Iris pigment epithelial cell (primary cell): ENCODE results near the gene LMO7.

ENCODE experiments used
- DNase-seq: peaks from one replicate; pipeline ENCODE4 v3.0.0-alpha.2; 2011; ENCODE audit warnings: low read depth

LMO7 gene

DNA sequence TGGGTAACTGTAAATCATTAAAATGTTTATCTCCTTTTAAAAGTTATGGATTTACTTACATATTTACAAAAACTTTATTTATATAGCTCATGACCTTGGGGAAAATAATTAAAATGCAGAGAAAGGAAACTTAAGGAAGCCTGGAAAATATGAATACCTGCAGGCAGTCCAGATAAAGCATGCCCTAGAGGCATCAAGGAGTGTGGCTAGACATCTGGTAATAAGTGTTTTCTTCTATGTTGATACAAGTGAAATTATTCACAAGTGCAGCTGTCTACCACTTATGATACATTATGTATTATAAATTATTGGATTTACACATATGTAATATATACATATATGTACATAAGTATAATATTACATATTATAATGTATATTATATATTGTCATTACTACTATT, 207.9 kb downstream of the LMO7 start:
- no peak for DNase-seq

DNA sequence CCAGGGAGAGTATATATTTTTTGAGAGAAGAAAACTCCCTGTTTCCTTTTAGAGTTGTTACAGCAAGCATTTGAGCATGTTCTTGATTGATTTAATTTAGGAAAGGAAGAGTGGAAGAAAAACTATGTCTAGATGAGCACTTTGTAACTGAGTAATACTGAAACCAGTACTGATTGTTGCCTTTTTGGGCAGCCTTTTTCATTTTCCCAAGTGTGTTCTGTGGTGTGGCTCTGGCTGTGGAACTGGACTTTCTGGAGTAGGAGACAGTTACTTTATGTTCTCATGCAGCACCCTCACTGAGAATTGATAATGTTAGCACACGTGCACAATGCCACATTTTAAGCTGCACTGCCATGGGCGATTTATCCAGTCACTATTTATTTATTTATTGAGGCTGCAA, 211.5 kb downstream of the LMO7 start:
- DNase-seq, result no peak

GRCh38 chr13:75850916-75851315, 214.8 kb downstream of the LMO7 start:
- no peak for DNase-seq

GRCh38 chr13:75855216-75855615, 219.1 kb downstream of the LMO7 start:
- no peak for DNase-seq

- DNase-seq, result no peak
These were observed 219.7 kb downstream of the LMO7 start for GRCh38 chr13:75855847-75856246.

GRCh38 chr13:75857291-75857690, 221.2 kb downstream of the LMO7 start:
- no peak for DNase-seq

DNA sequence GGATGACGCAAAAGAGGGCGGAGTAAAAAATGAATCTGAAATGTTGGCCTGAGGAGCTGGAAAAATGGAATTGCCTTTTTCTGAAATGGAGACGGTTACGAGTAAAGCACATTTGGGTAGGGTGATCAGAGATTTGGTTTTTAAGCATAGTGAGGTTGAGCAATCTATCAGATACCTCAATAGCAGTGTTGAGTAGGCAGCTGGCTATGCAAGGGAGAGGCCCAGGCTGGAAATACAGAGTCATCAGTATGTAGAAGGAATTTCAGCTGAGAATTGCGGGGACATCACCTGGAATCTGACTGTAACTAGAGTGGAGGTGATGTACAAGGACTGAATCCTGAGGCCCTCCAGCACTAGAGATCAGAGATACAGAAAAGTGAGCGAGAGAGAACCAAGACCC, 224.8 kb downstream of the LMO7 start:
- DNase-seq, result peak; percentile 62

DNA sequence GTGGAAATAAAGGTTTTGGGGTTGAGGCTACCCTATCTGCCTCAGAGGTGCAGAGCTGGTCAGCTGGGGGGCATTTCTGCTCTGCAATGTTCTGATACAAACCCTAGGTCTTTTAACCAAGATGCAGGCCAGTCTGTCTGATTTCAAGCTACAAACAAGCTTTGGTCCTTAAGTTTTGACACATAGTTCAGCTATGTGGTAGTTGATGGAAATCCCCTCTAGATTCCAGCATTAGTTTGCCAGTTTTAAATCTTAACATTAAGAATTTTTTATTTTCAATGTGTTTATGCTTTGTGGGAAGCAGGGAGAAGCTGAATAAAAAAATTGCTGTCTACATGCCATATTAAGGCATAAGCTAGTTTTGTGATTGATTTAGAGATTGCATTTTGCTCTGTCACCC, 225.7 kb downstream of the LMO7 start:
- DNase-seq, result peak; percentile 69

GRCh38 chr13:75864718-75865117, 228.6 kb downstream of the LMO7 start:
- peak; percentile 98 for DNase-seq

GRCh38 chr13:75867379-75868117, 231.4 kb downstream of the LMO7 start:
- DNase-seq, result no peak

GRCh38 chr13:75869981-75870380, 233.9 kb downstream of the LMO7 start:
- no peak for DNase-seq

DNA sequence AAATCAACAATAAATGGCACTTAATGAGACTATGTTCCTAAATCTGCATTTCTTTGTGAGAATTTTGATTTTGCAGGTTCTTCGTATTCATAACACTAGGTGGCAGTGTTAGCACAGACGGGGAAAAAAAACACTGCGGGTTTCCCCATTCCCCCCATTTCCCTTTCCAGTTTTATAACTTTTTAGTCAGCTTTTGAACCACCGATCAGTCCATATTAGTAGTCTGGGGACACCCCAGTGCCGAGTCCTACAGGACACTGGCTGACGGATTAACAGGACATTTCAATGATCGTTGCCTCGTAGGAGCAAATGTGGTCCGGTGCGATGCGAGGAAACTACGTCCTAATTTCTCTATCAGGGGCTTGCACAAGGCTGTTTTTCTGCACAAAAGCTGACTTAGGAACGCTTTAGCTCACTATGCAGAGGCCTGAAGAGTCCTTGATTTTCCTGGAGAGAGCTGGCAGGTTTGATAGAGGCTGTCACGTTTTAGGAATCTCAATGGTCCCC, 234.3 kb downstream of the LMO7 start:
- DNase-seq, result peak; percentile 31

- DNase-seq, result no peak
These were observed 234.9 kb downstream of the LMO7 start for GRCh38 chr13:75871059-75871458.

DNA sequence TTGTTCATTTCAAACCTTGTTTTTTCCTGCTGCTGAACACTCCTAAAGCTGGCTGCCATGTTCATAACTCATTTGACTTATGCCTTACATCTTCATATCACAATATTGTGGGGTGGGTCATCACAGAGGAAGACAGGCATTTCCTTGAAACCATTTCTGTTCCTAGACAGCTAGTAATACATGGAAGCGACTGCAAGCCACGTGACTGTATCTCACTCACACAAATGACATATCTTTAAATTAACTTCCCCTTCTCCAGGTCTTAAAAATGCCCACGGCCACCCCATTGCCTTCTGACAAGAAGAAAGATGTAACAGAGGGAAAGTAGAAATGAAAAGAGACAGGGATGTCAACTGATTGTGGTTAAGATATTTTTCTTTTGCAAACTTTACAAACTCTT, 236.8 kb downstream of the LMO7 start:
- no peak for DNase-seq

DNA sequence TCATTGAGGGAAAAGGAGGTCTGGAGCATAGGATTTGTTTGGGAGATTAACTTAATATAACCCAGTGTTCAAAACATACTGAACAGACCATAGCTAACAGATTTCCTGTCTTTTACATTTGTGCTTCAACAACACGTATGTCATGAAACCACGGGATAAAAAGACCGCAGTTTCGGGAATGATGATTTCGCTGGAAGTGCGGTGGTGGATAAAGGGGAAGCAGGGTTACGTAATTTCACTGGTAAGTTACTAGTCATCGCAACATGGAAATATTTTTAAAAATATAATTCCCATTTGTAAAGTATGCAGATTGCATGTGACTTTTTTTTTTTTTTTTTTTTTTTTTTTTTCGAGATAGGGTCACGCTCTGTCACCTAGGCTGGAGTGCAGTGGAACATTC, 237.4 kb downstream of the LMO7 start:
- DNase-seq, result no peak

- no peak for DNase-seq
These were observed 239.3 kb downstream of the LMO7 start for GRCh38 chr13:75875450-75875849.

DNA sequence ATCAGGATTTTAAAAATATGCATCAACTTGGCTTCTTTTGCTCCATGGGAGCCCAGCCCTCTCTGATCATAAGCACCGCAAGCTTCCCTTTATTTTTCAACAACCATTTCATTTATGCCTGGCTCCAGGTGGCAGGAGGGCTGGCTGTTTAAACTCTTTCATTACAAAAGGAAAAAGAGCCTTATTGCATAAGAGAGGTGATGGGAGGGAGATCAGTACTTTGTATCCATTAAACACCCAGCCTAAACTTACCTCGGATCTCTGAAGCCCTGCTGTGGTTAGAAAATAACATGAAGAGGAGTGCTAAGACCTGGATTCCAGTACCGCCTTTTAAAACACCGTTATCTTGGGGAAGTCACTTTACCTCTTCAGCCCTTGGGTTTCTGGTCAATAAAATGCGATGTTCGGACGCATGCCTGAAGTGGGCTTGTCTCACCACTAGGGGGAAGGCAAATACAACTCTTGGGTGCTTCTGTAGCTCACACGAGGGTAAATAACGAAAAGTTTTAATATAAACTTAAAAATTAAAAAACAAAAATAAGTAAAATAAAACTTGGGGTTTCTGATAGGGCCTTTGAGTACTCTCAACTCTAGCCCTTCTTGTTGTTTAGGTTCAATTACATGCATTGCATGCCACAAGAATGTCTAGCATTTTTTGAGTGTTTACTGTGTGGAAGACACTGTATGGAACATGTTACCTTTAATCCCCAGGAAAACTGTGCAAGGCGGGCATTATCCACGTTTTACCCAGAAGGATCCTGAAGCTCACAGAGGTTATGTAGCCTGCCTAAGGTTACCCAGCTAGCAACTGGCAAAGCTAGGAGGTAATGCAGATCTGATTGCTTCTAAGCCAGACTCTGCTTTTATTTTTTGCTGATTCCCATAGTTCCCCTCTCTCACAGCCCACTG, 240.3 kb downstream of the LMO7 start:
- DNase-seq, result peak; percentile 76

GRCh38 chr13:75877071-75877470, 240.9 kb downstream of the LMO7 start:
- no peak for DNase-seq

- DNase-seq, result no peak
These were observed 243.5 kb downstream of the LMO7 start for GRCh38 chr13:75879656-75880055.

- DNase-seq, result peak; percentile 75
These were observed 245.1 kb downstream of the LMO7 start for GRCh38 chr13:75881109-75881775.

DNA sequence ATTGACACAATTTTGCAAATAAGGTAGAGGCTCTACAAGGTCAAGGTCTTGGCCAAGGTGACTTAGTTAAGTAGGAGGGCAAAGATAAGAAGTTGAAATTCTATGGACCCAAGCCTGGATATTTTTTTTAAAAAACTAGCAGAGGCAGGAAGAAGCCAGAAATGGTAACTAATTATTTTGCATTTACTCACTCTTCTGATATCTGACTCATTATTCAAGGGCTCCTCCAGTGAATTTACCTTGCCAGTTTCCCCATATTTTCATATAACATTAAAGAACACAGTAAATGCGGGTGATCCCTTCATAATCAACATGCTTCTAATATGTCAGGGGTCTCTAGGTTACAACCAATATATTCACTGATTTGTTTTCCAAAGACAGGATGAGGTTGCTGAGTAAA, 246.1 kb downstream of the LMO7 start:
- no peak for DNase-seq

- DNase-seq, result no peak
These were observed 253.3 kb downstream of the LMO7 start for GRCh38 chr13:75889427-75889826.

DNA sequence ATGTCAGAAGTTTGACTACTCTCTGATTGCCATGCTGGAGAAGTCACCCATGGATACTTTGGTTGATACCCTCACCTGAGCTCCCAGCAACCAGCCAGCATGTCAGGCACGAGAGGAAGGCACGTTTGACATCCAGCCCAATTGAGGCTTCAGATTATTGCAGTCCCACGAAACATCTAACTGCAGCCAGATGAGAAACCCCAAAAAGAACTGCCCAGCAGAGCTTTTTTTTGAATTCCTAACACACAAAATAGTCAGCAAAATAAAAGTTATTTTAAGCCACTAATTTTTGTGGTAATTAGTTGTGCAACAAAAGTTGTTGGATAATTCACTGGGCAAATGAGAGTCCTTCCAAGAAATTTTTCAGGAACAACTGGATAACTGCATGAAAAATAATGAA, 259.0 kb downstream of the LMO7 start:
- DNase-seq, result no peak
